Ishikawa (cell line): ENCODE results near the gene BANP.
A peak's percentile ranks its signal among the peaks of the same experiment; 100 is the strongest.

Experiments
- CEBPB ChIP-seq: IDR thresholded peaks from 2 replicates; pipeline ENCODE4 v1.6.1; 2012
- CREB1 ChIP-seq: IDR thresholded peaks from 2 replicates; pipeline ENCODE4 v1.6.1; 2012; ENCODE audit warnings: low read depth
- EGR1 ChIP-seq: IDR thresholded peaks from 2 replicates; pipeline ENCODE4 v1.6.1; 2012
- EP300 ChIP-seq: IDR thresholded peaks from 2 replicates; pipeline ENCODE4 v1.6.1; 2012; ENCODE audit warnings: borderline replicate concordance
- FOXM1 ChIP-seq: IDR thresholded peaks from 2 replicates; pipeline ENCODE4 v1.6.1; 2012; ENCODE audit warnings: low read depth, borderline replicate concordance
- MAX ChIP-seq: IDR thresholded peaks from 2 replicates; pipeline ENCODE4 v1.6.1; 2012
- NFIC ChIP-seq: IDR thresholded peaks from 2 replicates; pipeline ENCODE4 v1.6.1; 2012
- RAD21 ChIP-seq: IDR thresholded peaks from 2 replicates; pipeline ENCODE4 v1.6.1; 2012; ENCODE audit warnings: low read depth
- REST ChIP-seq: IDR thresholded peaks from 2 replicates; pipeline ENCODE4 v1.6.1; 2012; ENCODE audit warnings: low read depth, mild to moderate bottlenecking
- TAF1 ChIP-seq: IDR thresholded peaks from 2 replicates; pipeline ENCODE4 v1.6.1; 2012; ENCODE audit warnings: low read depth, mild to moderate bottlenecking
- TCF12 ChIP-seq: IDR thresholded peaks from 2 replicates; pipeline ENCODE4 v1.6.1; 2012; ENCODE audit warnings: low read depth
- TEAD4 ChIP-seq: IDR thresholded peaks from 2 replicates; pipeline ENCODE4 v1.6.1; 2012
- USF1 ChIP-seq: IDR thresholded peaks from 2 replicates; pipeline ENCODE4 v1.6.1; 2012
- YY1 ChIP-seq: IDR thresholded peaks from 2 replicates; pipeline ENCODE4 v1.6.1; 2012; ENCODE audit warnings: low read depth
- ZBTB7A ChIP-seq: IDR thresholded peaks from 2 replicates; pipeline ENCODE4 v1.6.1; 2012; ENCODE audit warnings: low read depth

The BANP gene

GRCh38 chr16:87929986-87930385 is 21.2 kb upstream of the BANP start:
- TF ChIP-seq REST (no peak), NFIC (no peak), TEAD4 (no peak), EP300 (no peak), FOXM1 (no peak), TAF1 (no peak), MAX (no peak), USF1 (no peak), ZBTB7A (no peak), YY1 (no peak), RAD21 (no peak), CEBPB (no peak), CREB1 (no peak), TCF12 (no peak), EGR1 (no peak)

- no peak for TF ChIP-seq YY1
- TF ChIP-seq RAD21 = peak; percentile 48
These were observed 20.8 kb upstream of the BANP start for GRCh38 chr16:87930456-87930855.

GRCh38 chr16:87931504-87931903 is 19.7 kb upstream of the BANP start:
- TF ChIP-seq NFIC = no peak
- TF ChIP-seq CEBPB = no peak
- TF ChIP-seq USF1 = no peak
- no peak for TF ChIP-seq RAD21
- TF ChIP-seq CREB1 = no peak
- TF ChIP-seq EGR1 = no peak
- TF ChIP-seq TEAD4 = no peak
- no peak for TF ChIP-seq TCF12
- TF ChIP-seq MAX = no peak
- TF ChIP-seq TAF1 = no peak
- TF ChIP-seq EP300 = no peak
- TF ChIP-seq REST = no peak
- no peak for TF ChIP-seq YY1
- TF ChIP-seq FOXM1 = no peak
- TF ChIP-seq ZBTB7A = no peak

- TF ChIP-seq MAX = no peak
- no peak for TF ChIP-seq TAF1
- TF ChIP-seq RAD21 = no peak
- TF ChIP-seq FOXM1 = no peak
- no peak for TF ChIP-seq NFIC
- no peak for TF ChIP-seq EP300
- no peak for TF ChIP-seq ZBTB7A
- TF ChIP-seq CEBPB = no peak
- TF ChIP-seq YY1 = no peak
- TF ChIP-seq CREB1 = no peak
- TF ChIP-seq TEAD4 = no peak
- no peak for TF ChIP-seq USF1
- TF ChIP-seq EGR1 = no peak
- TF ChIP-seq TCF12 = no peak
- TF ChIP-seq REST = no peak
These were observed 18.1 kb upstream of the BANP start for GRCh38 chr16:87933140-87933495.
